ENCODE measurements around the gene TCERG1L. TPM values are rescaled to one million over a fixed set of nuclear protein-coding genes. Genes with fewer than 3 reads are reported as not detected.

The TCERG1L gene
- total RNA-seq, 4 donors from 2014 or later = 0.12 TPM; not detected in 3

- H3K27me3 ChIP-seq = peaks cover 53% of the 10 kb centered on the region
- no peaks in the 10 kb centered on the region for H3K4me1 ChIP-seq
- H3K9me3 ChIP-seq = peaks cover 0 to 13% (median 0%) of the 10 kb centered on the region in 3 donors
- H3K4me3 ChIP-seq = no peak overlapping the region
- TF ChIP-seq EP300 (IDR thresholded peaks at IDR 0.05) (no peak), POLR2A (IDR thresholded peaks at IDR 0.05) (no peak), POLR2AphosphoS5 (IDR thresholded peaks at IDR 0.05) (no peak), CTCF (IDR thresholded peaks at IDR 0.05) (no peak)
- no peaks in the 10 kb centered on the region for H3K36me3 ChIP-seq
- ATAC-seq = no peak
- 74% methylated on average over 6 of the region's 14 CpGs; no CpG with 5 or more reads in 1 of the 2 donors for WGBS, 2 donors (ENCODE audit: low coverage in 1 of 2)
- H3K27ac ChIP-seq = no peak overlapping the region
These were observed 226.8 kb downstream of the TCERG1L start for GRCh38 chr10:131084791-131085090.

GRCh38 chr10:131083915-131084790 lies 227.4 kb downstream of the TCERG1L start:
- 71% methylated on average over 8 of the region's 32 CpGs; no CpG with 5 or more reads in 1 of the 2 donors for WGBS, 2 donors (ENCODE audit: low coverage in 1 of 2)
- Histone ChIP-seq H3K4me1 (no peaks in the 10 kb centered on the region), H3K4me3 (no peak overlapping the region), H3K36me3 (no peaks in the 10 kb centered on the region), H3K27ac (no peak overlapping the region), H3K27me3 (peaks cover 50% of the 10 kb centered on the region), H3K9me3 (peaks cover 0 to 13% (median 0%) of the 10 kb centered on the region in 3 donors)
- ATAC-seq = no peak
- TF ChIP-seq POLR2AphosphoS5 (IDR thresholded peaks at IDR 0.05) (no peak), CTCF (IDR thresholded peaks at IDR 0.05) (no peak), EP300 (IDR thresholded peaks at IDR 0.05) (no peak)

GRCh38 chr10:131082991-131083481 lies 228.5 kb downstream of the TCERG1L start:
- no peak overlapping the region for H3K27ac ChIP-seq
- no peaks in the 10 kb centered on the region for H3K36me3 ChIP-seq
- H3K9me3 ChIP-seq = peaks cover 0 to 13% (median 0%) of the 10 kb centered on the region in 3 donors
- peaks cover 49% of the 10 kb centered on the region for H3K27me3 ChIP-seq
- TF ChIP-seq CTCF (IDR thresholded peaks at IDR 0.05) (no peak), POLR2A (IDR thresholded peaks at IDR 0.05) (no peak), POLR2AphosphoS5 (IDR thresholded peaks at IDR 0.05) (no peak), EP300 (IDR thresholded peaks at IDR 0.05) (no peak)
- no peak overlapping the region for H3K4me3 ChIP-seq
- H3K4me1 ChIP-seq = no peaks in the 10 kb centered on the region
- no peak for ATAC-seq
- 0 to 62% methylated on average over 1 to 12 of the region's 16 CpGs for WGBS, 2 donors (ENCODE audit: low coverage in 1 of 2)

- Histone ChIP-seq H3K27ac (no peak overlapping the region), H3K4me3 (no peak overlapping the region), H3K4me1 (no peaks in the 10 kb centered on the region), H3K36me3 (no peaks in the 10 kb centered on the region), H3K9me3 (peaks cover 0 to 13% (median 0%) of the 10 kb centered on the region in 3 donors), H3K27me3 (peaks cover 48% of the 10 kb centered on the region)
- WGBS, 2 donors (ENCODE audit: low coverage in 1 of 2) = 85 to 94% methylated on average over 3 to 9 of the region's 13 CpGs
- TF ChIP-seq POLR2A (IDR thresholded peaks at IDR 0.05) (no peak), EP300 (IDR thresholded peaks at IDR 0.05) (no peak), CTCF (IDR thresholded peaks at IDR 0.05) (no peak), POLR2AphosphoS5 (IDR thresholded peaks at IDR 0.05) (no peak)
- no peak for ATAC-seq
These were observed 229.2 kb downstream of the TCERG1L start for GRCh38 chr10:131082201-131082850.

All from gastroesophageal sphincter (tissue), 4 donors.